ENCODE measurements around the gene RCHY1.
"Not testable (repeated sequence)": the region's sequence is repeated elsewhere in the genome, so short reads cannot be mapped to it uniquely, and the experiment has no call there.

The RCHY1 gene

GRCh38 chr4:75509592-75509991 is 4.6 kb downstream of the RCHY1 start:
- H3K9me3 ChIP-seq (ENCODE audit: control extremely low read depth in 1 of 5, control insufficient read depth in 4 of 5, insufficient read depth in 2 of 5, low read depth in 1 of 5, low read length in 4 of 5); POLR2A ChIA-PET; H3K27ac ChIP-seq (ENCODE audit: insufficient read depth in 1 of 2, low read depth in 1 of 2, low read length in 2 of 2, poor library complexity in 1 of 2, severe bottlenecking in 2 of 2); H3K4me3 ChIP-seq (ENCODE audit: control insufficient read depth in 1 of 7, extremely low read depth in 1 of 7, insufficient read depth in 4 of 7, low read depth in 2 of 7, low read length in 6 of 7); H3K27me3 ChIP-seq (replicated peaks in 2 of 5; ENCODE audit: control insufficient read depth in 4 of 5, insufficient read depth in 5 of 5, low read length in 4 of 5): not testable (repeated sequence)
- DNase-seq, result peak in 1 of 3 donors; percentile 23
- WGBS (ENCODE audit: insufficient coverage), result 100% methylated on average over 2 of the region's 4 CpGs
- H3K36me3 ChIP-seq (ENCODE audit: control insufficient read depth in 4 of 4, insufficient read depth in 4 of 4, low read length in 3 of 4), result peaks cover 7 to 37% (median 20%) of the 10 kb centered on the region in 4 experiments
- CTCF ChIA-PET, result interaction anchor here (1.6 kb wide), 1 partner anchor 10 kb away, joined by 5 read pairs; no protein-coding TSS in a partner anchor
- peaks cover 23 to 30% (median 26%) of the 10 kb centered on the region in 4 experiments for H3K4me1 ChIP-seq (ENCODE audit: control extremely low read depth in 1 of 4, control insufficient read depth in 4 of 4, insufficient read depth in 4 of 4, low read length in 3 of 4)

- Histone ChIP-seq H3K4me1 (ENCODE audit: control extremely low read depth in 1 of 4, control insufficient read depth in 4 of 4, insufficient read depth in 4 of 4, low read length in 3 of 4) (no peaks in the 10 kb centered on the region), H3K4me3 (ENCODE audit: control insufficient read depth in 1 of 7, extremely low read depth in 1 of 7, insufficient read depth in 4 of 7, low read depth in 2 of 7, low read length in 6 of 7) (no peak overlapping the region), H3K36me3 (ENCODE audit: control insufficient read depth in 4 of 4, insufficient read depth in 4 of 4, low read length in 3 of 4) (peaks cover 17 to 56% (median 34%) of the 10 kb centered on the region in 4 experiments), H3K9me3 (ENCODE audit: control extremely low read depth in 1 of 5, control insufficient read depth in 4 of 5, insufficient read depth in 2 of 5, low read depth in 1 of 5, low read length in 4 of 5) (peaks cover 0 to 6% (median 2%) of the 10 kb centered on the region in 5 experiments), H3K27ac (ENCODE audit: insufficient read depth in 1 of 2, low read depth in 1 of 2, low read length in 2 of 2, poor library complexity in 1 of 2, severe bottlenecking in 2 of 2) (no peak overlapping the region), H3K27me3 (replicated peaks in 2 of 5; ENCODE audit: control insufficient read depth in 4 of 5, insufficient read depth in 5 of 5, low read length in 4 of 5) (no peaks in the 10 kb centered on the region)
- POLR2A ChIA-PET, result no interaction called here
- no peak for DNase-seq
- CTCF ChIA-PET, result interaction anchor here (1.4 kb wide), 1 partner anchor 12 kb away, joined by 3 read pairs; no protein-coding TSS in a partner anchor
- WGBS (ENCODE audit: insufficient coverage), result no CpG with 5 or more reads among the region's 2 CpGs
These were observed 8.6 kb downstream of the RCHY1 start for GRCh38 chr4:75505630-75506029.

GRCh38 chr4:75502671-75503070 is 11.5 kb downstream of the RCHY1 start:
- H3K9me3 ChIP-seq (ENCODE audit: control extremely low read depth in 1 of 5, control insufficient read depth in 4 of 5, insufficient read depth in 2 of 5, low read depth in 1 of 5, low read length in 4 of 5), result peaks cover 0 to 12% (median 4%) of the 10 kb centered on the region in 5 experiments
- H3K27ac ChIP-seq (ENCODE audit: insufficient read depth in 1 of 2, low read depth in 1 of 2, low read length in 2 of 2, poor library complexity in 1 of 2, severe bottlenecking in 2 of 2), result no peak overlapping the region
- H3K4me1 ChIP-seq (ENCODE audit: control extremely low read depth in 1 of 4, control insufficient read depth in 4 of 4, insufficient read depth in 4 of 4, low read length in 3 of 4), result no peaks in the 10 kb centered on the region
- CTCF ChIA-PET, result no interaction called here
- H3K27me3 ChIP-seq (replicated peaks in 2 of 5; ENCODE audit: control insufficient read depth in 4 of 5, insufficient read depth in 5 of 5, low read length in 4 of 5), result no peaks in the 10 kb centered on the region
- 92% methylated on average over 2 of the region's 2 CpGs for WGBS (ENCODE audit: insufficient coverage)
- DNase-seq, result no peak
- peaks cover 26 to 67% (median 39%) of the 10 kb centered on the region in 4 experiments for H3K36me3 ChIP-seq (ENCODE audit: control insufficient read depth in 4 of 4, insufficient read depth in 4 of 4, low read length in 3 of 4)
- POLR2A ChIA-PET, result no interaction called here
- H3K4me3 ChIP-seq (ENCODE audit: control insufficient read depth in 1 of 7, extremely low read depth in 1 of 7, insufficient read depth in 4 of 7, low read depth in 2 of 7, low read length in 6 of 7), result no peak overlapping the region

GRCh38 chr4:75499900-75500299 is 14.3 kb downstream of the RCHY1 start:
- H3K27ac ChIP-seq (ENCODE audit: insufficient read depth in 1 of 2, low read depth in 1 of 2, low read length in 2 of 2, poor library complexity in 1 of 2, severe bottlenecking in 2 of 2), result no peak overlapping the region
- no peak for DNase-seq
- POLR2A ChIA-PET, result no interaction called here
- CTCF ChIA-PET, result interaction anchor here (1.0 to 1.9 kb wide), 3 partner anchors 9 to 15 kb away, joined by 3 to 5 read pairs (median 5); no protein-coding TSS in a partner anchor
- no peak overlapping the region for H3K4me3 ChIP-seq (ENCODE audit: control insufficient read depth in 1 of 7, extremely low read depth in 1 of 7, insufficient read depth in 4 of 7, low read depth in 2 of 7, low read length in 6 of 7)
- no CpG with 5 or more reads among the region's 2 CpGs for WGBS (ENCODE audit: insufficient coverage)
- peaks cover 0 to 6% (median 2%) of the 10 kb centered on the region in 4 experiments for H3K4me1 ChIP-seq (ENCODE audit: control extremely low read depth in 1 of 4, control insufficient read depth in 4 of 4, insufficient read depth in 4 of 4, low read length in 3 of 4)
- H3K36me3 ChIP-seq (ENCODE audit: control insufficient read depth in 4 of 4, insufficient read depth in 4 of 4, low read length in 3 of 4), result peaks cover 19 to 50% (median 30%) of the 10 kb centered on the region in 4 experiments
- H3K9me3 ChIP-seq (ENCODE audit: control extremely low read depth in 1 of 5, control insufficient read depth in 4 of 5, insufficient read depth in 2 of 5, low read depth in 1 of 5, low read length in 4 of 5), result peaks cover 0 to 12% (median 4%) of the 10 kb centered on the region in 5 experiments
- no peaks in the 10 kb centered on the region for H3K27me3 ChIP-seq (replicated peaks in 2 of 5; ENCODE audit: control insufficient read depth in 4 of 5, insufficient read depth in 5 of 5, low read length in 4 of 5)

- no peak overlapping the region for H3K27ac ChIP-seq (ENCODE audit: insufficient read depth in 1 of 2, low read depth in 1 of 2, low read length in 2 of 2, poor library complexity in 1 of 2, severe bottlenecking in 2 of 2)
- H3K4me1 ChIP-seq (ENCODE audit: control extremely low read depth in 1 of 4, control insufficient read depth in 4 of 4, insufficient read depth in 4 of 4, low read length in 3 of 4), result peaks cover 0 to 6% (median 2%) of the 10 kb centered on the region in 4 experiments
- ChIA-PET CTCF (no interaction called here), POLR2A (no interaction called here)
- no peak for DNase-seq
- H3K36me3 ChIP-seq (ENCODE audit: control insufficient read depth in 4 of 4, insufficient read depth in 4 of 4, low read length in 3 of 4), result peaks cover 15 to 43% (median 24%) of the 10 kb centered on the region in 4 experiments
- H3K4me3 ChIP-seq (ENCODE audit: control insufficient read depth in 1 of 7, extremely low read depth in 1 of 7, insufficient read depth in 4 of 7, low read depth in 2 of 7, low read length in 6 of 7), result no peak overlapping the region
- no peaks in the 10 kb centered on the region for H3K27me3 ChIP-seq (replicated peaks in 2 of 5; ENCODE audit: control insufficient read depth in 4 of 5, insufficient read depth in 5 of 5, low read length in 4 of 5)
- no CpG with 5 or more reads among the region's 2 CpGs for whole genome bisulfite sequencing (ENCODE audit: insufficient coverage)
- H3K9me3 ChIP-seq (ENCODE audit: control extremely low read depth in 1 of 5, control insufficient read depth in 4 of 5, insufficient read depth in 2 of 5, low read depth in 1 of 5, low read length in 4 of 5), result peaks cover 0 to 12% (median 4%) of the 10 kb centered on the region in 5 experiments
These were observed 16.2 kb downstream of the RCHY1 start for GRCh38 chr4:75498041-75498440.

GRCh38 chr4:75497133-75497532 is 17.1 kb downstream of the RCHY1 start:
- peaks cover 17 to 42% (median 23%) of the 10 kb centered on the region in 4 experiments for H3K36me3 ChIP-seq (ENCODE audit: control insufficient read depth in 4 of 4, insufficient read depth in 4 of 4, low read length in 3 of 4)
- DNase-seq, result no peak
- 98% methylated on average over 5 of the region's 5 CpGs for WGBS (ENCODE audit: insufficient coverage)
- H3K4me1 ChIP-seq (ENCODE audit: control extremely low read depth in 1 of 4, control insufficient read depth in 4 of 4, insufficient read depth in 4 of 4, low read length in 3 of 4), result peaks cover 0 to 6% (median 2%) of the 10 kb centered on the region in 4 experiments
- ChIA-PET POLR2A (no interaction called here), CTCF (interaction anchor here (0.8 kb wide), 1 partner anchor 248 kb away, joined by 3 read pairs; no protein-coding TSS in a partner anchor)
- no peak overlapping the region for H3K27ac ChIP-seq (ENCODE audit: insufficient read depth in 1 of 2, low read depth in 1 of 2, low read length in 2 of 2, poor library complexity in 1 of 2, severe bottlenecking in 2 of 2)
- H3K9me3 ChIP-seq (ENCODE audit: control extremely low read depth in 1 of 5, control insufficient read depth in 4 of 5, insufficient read depth in 2 of 5, low read depth in 1 of 5, low read length in 4 of 5), result peaks cover 0 to 12% (median 4%) of the 10 kb centered on the region in 5 experiments
- H3K4me3 ChIP-seq (ENCODE audit: control insufficient read depth in 1 of 7, extremely low read depth in 1 of 7, insufficient read depth in 4 of 7, low read depth in 2 of 7, low read length in 6 of 7), result no peak overlapping the region
- H3K27me3 ChIP-seq (replicated peaks in 2 of 5; ENCODE audit: control insufficient read depth in 4 of 5, insufficient read depth in 5 of 5, low read length in 4 of 5), result no peaks in the 10 kb centered on the region

- Histone ChIP-seq H3K27ac (ENCODE audit: insufficient read depth in 1 of 2, low read depth in 1 of 2, low read length in 2 of 2, poor library complexity in 1 of 2, severe bottlenecking in 2 of 2) (no peak overlapping the region), H3K27me3 (replicated peaks in 2 of 5; ENCODE audit: control insufficient read depth in 4 of 5, insufficient read depth in 5 of 5, low read length in 4 of 5) (no peaks in the 10 kb centered on the region), H3K9me3 (ENCODE audit: control extremely low read depth in 1 of 5, control insufficient read depth in 4 of 5, insufficient read depth in 2 of 5, low read depth in 1 of 5, low read length in 4 of 5) (peaks cover 0 to 12% (median 4%) of the 10 kb centered on the region in 5 experiments), H3K4me1 (ENCODE audit: control extremely low read depth in 1 of 4, control insufficient read depth in 4 of 4, insufficient read depth in 4 of 4, low read length in 3 of 4) (peaks cover 0 to 6% (median 2%) of the 10 kb centered on the region in 4 experiments), H3K36me3 (ENCODE audit: control insufficient read depth in 4 of 4, insufficient read depth in 4 of 4, low read length in 3 of 4) (peaks cover 16 to 38% (median 22%) of the 10 kb centered on the region in 4 experiments), H3K4me3 (ENCODE audit: control insufficient read depth in 1 of 7, extremely low read depth in 1 of 7, insufficient read depth in 4 of 7, low read depth in 2 of 7, low read length in 6 of 7) (no peak overlapping the region)
- no peak for DNase-seq
- no CpG with 5 or more reads among the region's 2 CpGs for WGBS (ENCODE audit: insufficient coverage)
- CTCF ChIA-PET, result interaction anchor here (0.8 kb wide), 1 partner anchor 248 kb away, joined by 3 read pairs; no protein-coding TSS in a partner anchor
- POLR2A ChIA-PET, result interaction anchor here (0.7 kb wide), 1 partner anchor 98 kb away, joined by 4 read pairs; no protein-coding TSS in a partner anchor
These were observed 17.8 kb downstream of the RCHY1 start for GRCh38 chr4:75496406-75496805.
